NB4 (cell line): ENCODE results near the gene C22orf31.

ENCODE experiments used
- DNase-seq: peaks from one replicate; pipeline ENCODE4 v3.0.0; 2010; ENCODE audit warnings: low read depth
- H3K4me3 ChIP-seq: one replicate; pipeline ENCODE4 v1.5.1; 2011; ENCODE audit warnings: mild to moderate bottlenecking, low read depth, low read length, moderate library complexity
- MYC ChIP-seq: IDR thresholded peaks from 2 replicates; pipeline ENCODE4 v1.6.1; 2011; ENCODE audit warnings: low read depth, low read length
- POLR2A ChIP-seq: IDR thresholded peaks from 2 replicates; pipeline ENCODE4 v1.6.1; 2011; ENCODE audit warnings: mild to moderate bottlenecking; ENCODE audit not compliant: insufficient read length; ENCODE audit errors: extremely low read depth
- TF ChIP-seq, protein P1 (sequence below): IDR thresholded peaks from one replicate; pipeline ENCODE4 v1.5.1; 2012; ENCODE audit warnings: low read depth, low read length
- TF ChIP-seq, protein P2 (sequence below): IDR thresholded peaks from 2 replicates; pipeline ENCODE4 v1.6.1; 2011; ENCODE audit warnings: low read depth, low read length

The C22orf31 gene

DNA sequence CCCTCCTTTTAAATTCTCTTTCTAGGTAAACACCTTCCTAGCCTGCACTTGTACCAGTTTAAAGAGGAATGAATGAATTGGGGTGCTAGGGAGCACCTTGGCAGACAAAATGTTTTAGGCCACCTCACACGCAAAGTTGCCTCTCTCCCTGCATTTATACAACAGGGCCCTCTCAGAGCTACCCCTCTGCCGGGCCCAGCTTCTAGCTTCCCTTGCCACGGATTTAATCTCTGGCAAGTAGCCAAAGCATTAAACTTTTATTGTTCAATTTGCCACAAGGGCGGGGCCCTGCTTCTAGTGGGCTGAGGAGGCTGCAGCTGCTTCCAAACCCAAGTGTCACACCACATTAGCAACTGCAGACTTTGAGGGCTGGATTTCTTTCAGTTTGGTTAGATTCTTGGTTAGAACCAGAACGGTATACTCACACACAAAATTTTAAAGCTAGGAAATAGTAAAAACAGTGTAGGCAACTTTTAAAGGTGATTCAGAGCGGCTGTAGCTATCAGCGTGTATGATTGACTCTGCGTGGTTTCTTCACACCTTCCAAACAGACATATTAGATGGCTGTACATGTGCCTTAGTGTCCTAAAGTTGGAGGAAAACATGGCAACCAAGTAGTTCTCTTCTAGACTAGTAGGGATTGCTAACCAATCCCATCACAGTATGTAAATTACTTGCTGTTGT lies 17.7 kb upstream of the C22orf31 start:
- TF ChIP-seq, protein P1, sequence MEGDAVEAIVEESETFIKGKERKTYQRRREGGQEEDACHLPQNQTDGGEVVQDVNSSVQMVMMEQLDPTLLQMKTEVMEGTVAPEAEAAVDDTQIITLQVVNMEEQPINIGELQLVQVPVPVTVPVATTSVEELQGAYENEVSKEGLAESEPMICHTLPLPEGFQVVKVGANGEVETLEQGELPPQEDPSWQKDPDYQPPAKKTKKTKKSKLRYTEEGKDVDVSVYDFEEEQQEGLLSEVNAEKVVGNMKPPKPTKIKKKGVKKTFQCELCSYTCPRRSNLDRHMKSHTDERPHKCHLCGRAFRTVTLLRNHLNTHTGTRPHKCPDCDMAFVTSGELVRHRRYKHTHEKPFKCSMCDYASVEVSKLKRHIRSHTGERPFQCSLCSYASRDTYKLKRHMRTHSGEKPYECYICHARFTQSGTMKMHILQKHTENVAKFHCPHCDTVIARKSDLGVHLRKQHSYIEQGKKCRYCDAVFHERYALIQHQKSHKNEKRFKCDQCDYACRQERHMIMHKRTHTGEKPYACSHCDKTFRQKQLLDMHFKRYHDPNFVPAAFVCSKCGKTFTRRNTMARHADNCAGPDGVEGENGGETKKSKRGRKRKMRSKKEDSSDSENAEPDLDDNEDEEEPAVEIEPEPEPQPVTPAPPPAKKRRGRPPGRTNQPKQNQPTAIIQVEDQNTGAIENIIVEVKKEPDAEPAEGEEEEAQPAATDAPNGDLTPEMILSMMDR = no peak
- TF ChIP-seq, protein P2, sequence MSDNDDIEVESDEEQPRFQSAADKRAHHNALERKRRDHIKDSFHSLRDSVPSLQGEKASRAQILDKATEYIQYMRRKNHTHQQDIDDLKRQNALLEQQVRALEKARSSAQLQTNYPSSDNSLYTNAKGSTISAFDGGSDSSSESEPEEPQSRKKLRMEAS = no peak
- no peak for TF ChIP-seq POLR2A
- DNase-seq = no peak
- no peak overlapping the region for H3K4me3 ChIP-seq

DNA sequence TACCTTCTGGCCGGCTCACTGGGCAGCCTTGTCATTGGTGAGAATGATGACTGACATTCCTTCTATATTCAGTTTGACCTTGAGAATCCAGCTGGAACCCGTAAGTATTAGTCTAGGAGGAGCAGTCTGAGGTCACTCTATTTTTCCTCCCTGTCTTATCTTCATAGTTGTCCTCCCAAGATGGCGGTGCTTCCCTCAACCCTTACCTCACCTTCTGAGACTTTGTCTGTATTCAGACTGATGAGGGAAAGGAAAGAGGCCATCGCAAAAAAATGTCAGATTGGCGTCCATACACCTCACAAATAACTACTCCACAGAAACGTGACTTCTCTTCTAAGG lies 17.2 kb upstream of the C22orf31 start:
- H3K4me3 ChIP-seq = no peak overlapping the region
- DNase-seq = no peak
- TF ChIP-seq, protein P2 = no peak
- TF ChIP-seq POLR2A = no peak
- TF ChIP-seq, protein P1 = no peak
- no peak for TF ChIP-seq MYC

DNA sequence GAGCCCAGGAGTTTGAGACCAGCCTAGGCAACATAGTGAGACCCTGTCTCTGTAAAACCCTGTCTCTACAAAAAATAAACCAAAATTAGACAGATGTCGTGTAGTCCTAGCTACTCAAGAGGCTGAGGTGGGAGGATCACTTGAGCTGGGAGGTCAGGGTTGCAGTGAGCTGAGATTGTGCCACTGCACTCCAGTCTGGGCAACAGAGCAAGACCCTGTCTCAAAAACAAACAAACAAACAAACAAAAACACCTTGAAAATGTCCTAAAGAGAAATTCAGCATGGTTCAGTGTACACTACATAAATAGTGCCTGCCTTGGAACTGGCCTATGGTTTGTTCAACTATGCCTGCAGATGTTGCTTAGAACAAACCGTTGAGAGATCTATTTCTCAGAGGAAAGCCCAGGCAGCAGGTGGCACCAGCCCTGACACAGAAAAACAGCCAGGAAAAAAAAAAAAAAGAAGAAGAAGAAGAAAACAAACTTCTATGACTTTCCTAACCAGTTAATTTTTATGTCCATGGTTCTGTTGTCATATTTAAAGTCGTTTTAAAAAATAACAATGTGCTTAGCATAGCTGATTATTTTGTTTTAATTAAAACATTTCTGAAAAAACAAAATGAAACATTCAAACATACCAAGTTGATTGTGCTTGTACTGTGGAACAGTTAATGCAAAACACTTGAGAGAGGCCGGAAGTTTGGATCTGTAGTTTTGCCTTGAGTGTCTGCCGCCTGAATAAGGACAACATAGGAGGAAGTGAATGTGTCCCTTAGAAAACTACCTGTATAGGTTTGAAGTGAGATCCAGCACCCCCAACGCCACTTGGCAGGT lies 16.6 kb upstream of the C22orf31 start:
- TF ChIP-seq POLR2A = no peak
- TF ChIP-seq, protein P2 = no peak
- TF ChIP-seq, protein P1 = no peak
- DNase-seq = no peak
- no peak overlapping the region for H3K4me3 ChIP-seq

DNA sequence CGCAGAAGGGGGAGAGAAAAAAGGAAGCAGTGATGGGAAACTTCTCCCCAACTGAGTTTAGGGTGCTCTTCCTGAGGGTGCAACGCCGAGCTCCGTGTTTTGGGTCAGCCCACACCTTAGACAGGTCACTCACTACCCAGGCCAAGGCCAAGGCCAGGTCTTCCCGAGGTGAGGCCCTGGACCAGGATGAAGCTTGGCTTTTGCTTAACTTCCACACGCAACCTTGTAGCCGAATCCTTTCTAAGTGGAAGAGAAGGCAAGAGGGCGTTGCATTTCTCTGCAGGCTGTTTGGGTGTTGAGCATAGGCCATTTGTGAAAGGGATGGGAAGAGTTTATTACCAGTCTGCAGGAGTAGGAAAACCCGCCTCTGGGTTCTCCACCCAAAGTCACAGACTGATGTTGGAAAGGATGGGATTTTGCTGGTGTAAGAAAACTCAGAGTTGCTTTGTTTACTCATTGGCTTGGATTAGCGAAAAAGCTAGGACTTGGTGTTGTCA lies 12.7 kb upstream of the C22orf31 start:
- no peak overlapping the region for H3K4me3 ChIP-seq
- TF ChIP-seq, protein P1 = no peak
- TF ChIP-seq MYC (no peak), POLR2A (no peak)
- TF ChIP-seq, protein P2 = no peak
- DNase-seq = no peak

DNA sequence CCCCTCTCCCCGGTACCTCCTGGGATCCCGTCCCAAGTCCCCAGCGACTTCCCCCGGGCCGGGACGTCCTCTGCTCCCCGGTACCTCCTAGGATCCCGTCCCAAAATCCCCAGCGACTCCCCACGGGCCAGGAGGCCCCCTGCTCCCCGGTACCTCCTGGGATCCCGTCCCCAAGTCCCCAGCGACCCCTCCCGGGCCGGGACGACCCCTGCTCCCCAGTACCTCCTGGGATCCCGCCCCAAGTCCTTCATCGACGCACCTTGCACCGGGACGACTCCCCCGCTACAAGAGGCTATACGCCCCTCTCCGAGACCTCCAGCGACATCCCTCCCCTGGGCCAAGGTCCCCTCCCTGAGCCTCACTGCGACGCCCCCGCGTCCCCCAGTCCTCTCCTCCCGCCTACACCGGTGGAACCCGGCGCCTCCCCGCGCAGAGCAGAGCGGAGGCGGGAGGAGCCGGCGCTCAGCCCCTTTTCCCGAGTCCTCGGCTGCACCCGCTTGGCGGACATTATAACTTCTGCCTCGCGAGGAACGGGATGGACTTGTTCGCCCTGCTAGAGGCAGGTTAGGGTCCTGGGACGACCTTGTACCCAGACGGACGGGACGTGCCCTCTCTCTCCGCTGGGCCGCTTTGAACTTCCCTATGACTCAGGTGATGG lies 12.1 kb upstream of the C22orf31 start:
- peak; percentile 40 for DNase-seq
- no peak overlapping the region for H3K4me3 ChIP-seq
- TF ChIP-seq, protein P2 = no peak

DNA sequence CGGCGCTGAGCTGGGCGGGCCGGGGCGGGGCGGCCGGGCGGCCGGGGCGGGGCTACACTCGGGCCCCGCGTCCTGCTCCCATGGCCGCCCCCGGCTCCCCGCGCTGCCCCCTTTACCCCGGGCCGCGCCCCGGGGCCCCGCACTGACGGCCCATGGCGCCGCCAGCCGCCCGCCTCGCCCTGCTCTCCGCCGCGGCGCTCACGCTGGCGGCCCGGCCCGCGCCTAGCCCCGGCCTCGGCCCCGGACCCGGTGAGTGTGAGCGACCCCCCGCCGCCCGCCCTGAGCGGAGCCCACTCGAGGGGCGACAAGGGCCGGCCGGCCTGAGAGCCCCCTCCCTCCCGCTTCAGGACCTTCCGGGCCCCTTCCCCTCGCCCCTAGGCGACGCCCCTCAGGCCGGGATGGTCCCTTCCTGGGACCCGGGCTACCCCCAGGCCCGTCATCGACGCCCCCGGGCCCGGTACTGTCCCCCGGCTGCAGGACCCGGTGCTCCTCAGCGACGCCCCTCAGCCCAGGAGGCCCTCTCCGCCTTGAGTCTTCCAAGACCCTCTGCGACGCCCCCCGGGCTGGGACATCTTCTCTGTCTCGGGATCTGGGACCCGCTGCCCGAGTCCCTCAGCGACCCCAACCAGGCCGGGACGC lies 11.5 kb upstream of the C22orf31 start, which contains the start of gene KREMEN1:
KREMEN1 (plus strand) TSS at position 57 of the 639 bp plus-strand sequence; CDS start at position 153, 96 bp downstream.
- H3K4me3 ChIP-seq = peak within 1 kb of the TSS; percentile 25
- TF ChIP-seq, protein P2 = no peak
- TF ChIP-seq, protein P1 = no peak
- TF ChIP-seq MYC (no peak), POLR2A (no peak)
- peak; percentile 9 for DNase-seq
